Activated naive CD4-positive, alpha-beta T cell treated with anti-CD3 and anti-CD28 coated beads, Interleukin-2, amount 50 U/mL, for 72 hours (primary cell): ENCODE measurements around the gene GABRD. TPM values are rescaled to one million over a fixed set of nuclear protein-coding genes. Genes with fewer than 3 reads are reported as not detected.

ENCODE experiments used
- ATAC-seq, 2 donors: fragments of 150-1000 bp; cut with Tn5 transposase; 2 replicates each; pipeline ENCODE4 v1.10.0; 2021; ENCODE audit warnings: mild to moderate bottlenecking in 2 of 2, moderate library complexity in 2 of 2
- DNase-seq, 2 donors: peaks; one replicate each; pipeline ENCODE4 v3.0.0; 2021 to 2022; ENCODE audit warnings: low spot score in 2 of 2
- H3K27ac Mint-ChIP-seq, 2 donors: one replicate each; pipeline ENCODE4 v1.8.0; 2022; ENCODE audit warnings: mild to moderate bottlenecking in 2 of 2, mixed read lengths in 2 of 2
- H3K36me3 Mint-ChIP-seq, 2 donors: one replicate each; pipeline ENCODE4 v1.8.0; 2022; ENCODE audit warnings: mixed read lengths in 2 of 2
- H3K9me3 Mint-ChIP-seq, 2 donors: one replicate each; pipeline ENCODE4 v1.8.0; 2022; ENCODE audit warnings: mixed read lengths in 2 of 2
- total RNA-seq, 2 donors: library from RNA; stranded (reverse); gene quantifications; one replicate each; pipeline ENCODE4 v1.2.3, GENCODE V29; 2022

Gene GABRD
- total RNA-seq, 2 donors from 2014 or later: not detected

- ATAC-seq: peak; percentile 30 to 41
- Mint-ChIP-seq H3K36me3 (peaks cover 8 to 14% of the 10 kb centered on the region in 2 donors), H3K9me3 (peaks cover 5 to 6% of the 10 kb centered on the region in 2 donors), H3K27ac (peak overlapping the region in 1 of 2 donors; percentile 42)
- DNase-seq: no peak
Measured at GRCh38 chr1:2072109-2072806, 53.1 kb downstream of the GABRD start.

GRCh38 chr1:2072891-2073290, 53.7 kb downstream of the GABRD start:
- DNase-seq (no peak), ATAC-seq (no peak)
- Mint-ChIP-seq H3K36me3 (peaks cover 14 to 20% of the 10 kb centered on the region in 2 donors), H3K27ac (no peak overlapping the region), H3K9me3 (peaks cover 11 to 12% of the 10 kb centered on the region in 2 donors)

- H3K36me3 Mint-ChIP-seq: peaks cover 21 to 27% of the 10 kb centered on the region in 2 donors
- H3K27ac Mint-ChIP-seq: no peak overlapping the region
- H3K9me3 Mint-ChIP-seq: peaks cover 18 to 20% of the 10 kb centered on the region in 2 donors
- DNase-seq: no peak
- ATAC-seq: no peak
Measured at GRCh38 chr1:2073382-2074230, 54.5 kb downstream of the GABRD start.

GRCh38 chr1:2074396-2074795, 55.3 kb downstream of the GABRD start:
- DNase-seq: no peak
- no peak for ATAC-seq
- Mint-ChIP-seq H3K36me3 (peaks cover 29 to 35% of the 10 kb centered on the region in 2 donors), H3K27ac (no peak overlapping the region), H3K9me3 (peaks cover 20 to 21% of the 10 kb centered on the region in 2 donors)

GRCh38 chr1:2074944-2075740, 56.0 kb downstream of the GABRD start:
- Mint-ChIP-seq H3K9me3 (peaks cover 20 to 21% of the 10 kb centered on the region in 2 donors), H3K27ac (peak overlapping the region in 1 of 2 donors; percentile 20), H3K36me3 (peaks cover 37 to 40% of the 10 kb centered on the region in 2 donors)
- ATAC-seq: no peak
- DNase-seq: no peak

GRCh38 chr1:2076826-2077225, 57.7 kb downstream of the GABRD start:
- H3K36me3 Mint-ChIP-seq: peaks cover 38 to 40% of the 10 kb centered on the region in 2 donors
- ATAC-seq (no peak), DNase-seq (no peak)
- peaks cover 20 to 21% of the 10 kb centered on the region in 2 donors for H3K9me3 Mint-ChIP-seq
- no peak overlapping the region for H3K27ac Mint-ChIP-seq

GRCh38 chr1:2078170-2078569, 59.0 kb downstream of the GABRD start:
- peaks cover 20 to 21% of the 10 kb centered on the region in 2 donors for H3K9me3 Mint-ChIP-seq
- ATAC-seq: no peak
- H3K36me3 Mint-ChIP-seq: peaks cover 38 to 40% of the 10 kb centered on the region in 2 donors

GRCh38 chr1:2079396-2080085, 60.4 kb downstream of the GABRD start:
- DNase-seq: no peak
- Mint-ChIP-seq H3K9me3 (peaks cover 20 to 21% of the 10 kb centered on the region in 2 donors), H3K27ac (no peak overlapping the region), H3K36me3 (peaks cover 38 to 40% of the 10 kb centered on the region in 2 donors)
- ATAC-seq: no peak

More at GRCh38 chr1:2078170-2078569, 59.0 kb downstream of the GABRD start:
- no peak for DNase-seq
- no peak overlapping the region for H3K27ac Mint-ChIP-seq

GRCh38 chr1:2080140-2080539, 61.0 kb downstream of the GABRD start:
- H3K27ac Mint-ChIP-seq: no peak overlapping the region
- peaks cover 38 to 40% of the 10 kb centered on the region in 2 donors for H3K36me3 Mint-ChIP-seq
- DNase-seq (no peak), ATAC-seq (no peak)
- H3K9me3 Mint-ChIP-seq: peaks cover 20 to 21% of the 10 kb centered on the region in 2 donors

Other genes with a start within 250 kb of the GABRD start
- gene NADK, start 240.9 kb upstream of the GABRD start, total RNA-seq: 10 to 100 TPM; 64.7 to 67.6 TPM
- gene GNB1, start 128.3 kb upstream of the GABRD start, total RNA-seq: 100 to 1,000 TPM; 267 to 358 TPM
- 1 to 10 TPM; 1.4 to 2.6 TPM for gene CALML6, start 104.1 kb upstream of the GABRD start, total RNA-seq
- 1 to 10 TPM in 1 of 2 donors, under 1 TPM in 1; 0.64 to 1.5 TPM for gene TMEM52, start 100.1 kb upstream of the GABRD start, total RNA-seq
- gene CFAP74, start 15.6 kb upstream of the GABRD start, total RNA-seq: not detected
- 10 to 100 TPM; 11.8 to 22.4 TPM for gene PRKCZ, start 31.1 kb downstream of the GABRD start, total RNA-seq
- 10 to 100 TPM; 59.1 to 66.9 TPM for gene FAAP20, start 175.4 kb downstream of the GABRD start, total RNA-seq
- gene SKI, start 209.0 kb downstream of the GABRD start, total RNA-seq: 10 to 100 TPM; 26.6 to 43.8 TPM